ENCODE results near the gene WWOX.

Gene WWOX

DNA sequence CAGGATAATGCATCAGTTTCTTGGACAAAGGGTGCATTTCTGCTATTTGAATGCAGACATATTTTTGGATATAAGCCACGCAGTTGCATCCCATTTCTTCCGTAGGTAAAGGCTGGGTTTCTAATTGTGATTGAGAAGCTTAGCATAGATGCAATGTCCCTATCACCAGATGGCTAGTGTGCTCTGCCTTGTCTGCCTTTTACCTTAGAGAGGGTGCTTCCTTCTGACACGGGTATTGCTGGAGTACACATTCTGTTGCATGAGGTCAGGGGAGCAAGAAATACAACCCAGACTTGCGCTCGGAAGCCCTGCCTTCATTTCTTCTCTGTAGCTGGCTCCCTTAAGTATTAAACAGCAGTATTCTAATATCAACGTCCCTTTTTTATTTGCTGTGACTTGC, 337.4 kb downstream of the WWOX start:
- DNase-seq (ENCODE audit: low read depth in 2 of 2) = no peak

DNA sequence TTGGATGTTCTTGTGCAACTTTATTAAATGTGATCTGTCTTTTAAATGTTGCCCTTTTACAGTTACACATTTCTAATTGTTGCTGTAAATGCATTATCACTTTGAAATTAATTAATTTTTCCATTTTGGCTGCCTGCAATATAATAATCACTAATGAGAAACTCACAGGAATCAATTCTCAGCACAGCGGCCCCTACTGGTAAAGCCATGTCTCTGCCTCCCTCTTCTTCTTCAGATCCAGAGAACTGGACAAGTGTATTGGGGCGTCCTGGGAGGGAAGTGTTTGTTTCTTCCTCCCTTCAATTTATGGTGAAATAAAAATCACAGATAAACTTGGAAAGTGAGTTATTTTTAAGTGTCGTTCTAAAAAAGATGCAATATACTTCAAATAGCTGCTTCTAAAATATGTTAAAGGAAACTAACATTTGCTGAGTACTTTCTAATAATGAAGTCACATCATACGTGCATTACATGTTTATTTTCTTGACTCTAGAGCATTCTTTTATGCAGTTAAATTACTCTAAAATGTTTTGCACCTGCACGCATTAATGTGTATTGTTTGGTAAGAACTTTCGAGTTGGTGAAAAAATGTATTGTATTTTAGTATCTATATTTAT, 338.0 kb downstream of the WWOX start:
- DNase-seq (ENCODE audit: low read depth in 2 of 2) = peak in 1 of 2 donors; percentile 9

GRCh38 chr16:78438219-78438618, 338.8 kb downstream of the WWOX start:
- DNase-seq (ENCODE audit: low read depth in 2 of 2) = no peak

DNA sequence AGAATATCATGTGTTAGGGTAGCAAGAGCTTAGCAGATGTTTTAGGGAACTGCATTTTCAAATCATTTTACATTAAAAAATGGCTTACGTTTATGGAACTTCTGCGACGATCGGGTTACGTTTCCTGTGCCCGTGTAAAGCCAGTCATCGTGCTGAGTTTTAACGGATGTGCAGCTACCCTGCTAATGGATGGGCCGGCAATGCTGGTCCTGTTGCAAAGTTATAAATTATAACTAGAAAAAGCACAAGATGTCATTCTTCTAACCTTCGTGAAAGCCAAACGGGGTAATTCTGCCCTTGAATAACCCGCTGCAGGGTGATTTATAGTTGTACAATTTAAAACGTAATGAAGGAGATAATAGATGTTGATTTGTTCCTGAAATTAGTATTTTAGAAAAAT, 339.2 kb downstream of the WWOX start:
- DNase-seq (ENCODE audit: low read depth in 2 of 2) = no peak

GRCh38 chr16:78439646-78440045, 340.2 kb downstream of the WWOX start:
- no peak for DNase-seq (ENCODE audit: low read depth in 2 of 2)

GRCh38 chr16:78441298-78441697, 341.8 kb downstream of the WWOX start:
- no peak for DNase-seq (ENCODE audit: low read depth in 2 of 2)

- DNase-seq (ENCODE audit: low read depth in 2 of 2) = no peak
Measured at GRCh38 chr16:78443542-78444364, 344.3 kb downstream of the WWOX start.

DNA sequence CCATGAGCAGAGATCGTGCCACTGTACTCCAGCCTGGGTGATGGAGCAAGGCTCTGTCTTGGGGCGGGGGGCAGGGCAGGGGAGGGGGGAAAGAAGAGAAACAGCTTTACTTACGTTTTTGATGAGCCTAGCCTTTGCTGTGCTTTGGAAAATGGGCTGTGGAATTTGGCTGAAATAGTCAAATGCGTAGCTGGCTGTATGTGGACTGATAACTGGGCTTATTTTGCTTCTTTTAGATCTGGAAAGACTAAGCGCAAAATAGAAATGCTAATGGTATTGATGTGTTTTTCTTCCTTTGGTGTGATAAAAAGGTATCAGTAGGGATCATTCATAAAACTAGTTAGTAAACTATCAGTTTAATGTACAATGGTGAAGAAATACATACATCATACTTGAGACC, 346.4 kb downstream of the WWOX start:
- DNase-seq (ENCODE audit: low read depth in 2 of 2) = no peak

GRCh38 chr16:78446486-78446885, 347.0 kb downstream of the WWOX start:
- DNase-seq (ENCODE audit: low read depth in 2 of 2) = no peak

- DNase-seq (ENCODE audit: low read depth in 2 of 2) = no peak
Measured at GRCh38 chr16:78446992-78447563, 347.6 kb downstream of the WWOX start.

DNA sequence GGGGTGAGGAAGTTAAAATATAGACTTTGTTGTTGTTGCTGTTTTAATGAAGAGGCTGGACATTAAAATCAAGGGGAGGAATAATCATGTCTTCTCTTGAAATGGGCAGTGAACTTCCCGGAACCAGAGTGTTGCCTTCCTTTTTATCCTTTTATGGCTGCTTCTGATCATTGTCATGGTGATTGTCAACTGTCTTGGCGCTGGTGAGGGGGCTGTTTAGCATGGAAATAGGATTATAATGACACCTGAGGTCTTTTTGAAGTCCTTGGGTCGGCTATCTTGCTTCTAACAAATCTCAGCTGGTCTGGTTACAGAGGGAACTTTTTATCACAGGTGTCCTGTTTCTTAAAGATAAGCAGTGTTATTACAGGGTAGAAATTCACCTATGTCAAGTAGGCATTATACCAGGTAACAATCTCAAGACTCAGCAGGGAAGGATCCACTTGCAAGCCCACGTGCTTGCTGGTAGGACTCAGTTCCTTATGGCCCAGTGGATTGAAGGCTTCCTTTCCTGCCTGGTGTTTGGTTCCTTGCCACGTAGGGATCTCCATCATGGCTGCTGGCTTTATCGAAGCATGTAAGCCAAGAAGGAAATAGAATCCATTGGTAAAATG, 349.3 kb downstream of the WWOX start:
- DNase-seq (ENCODE audit: low read depth in 2 of 2) = no peak

- no peak for DNase-seq (ENCODE audit: low read depth in 2 of 2)
Measured at GRCh38 chr16:78450255-78450654, 350.8 kb downstream of the WWOX start.

DNA sequence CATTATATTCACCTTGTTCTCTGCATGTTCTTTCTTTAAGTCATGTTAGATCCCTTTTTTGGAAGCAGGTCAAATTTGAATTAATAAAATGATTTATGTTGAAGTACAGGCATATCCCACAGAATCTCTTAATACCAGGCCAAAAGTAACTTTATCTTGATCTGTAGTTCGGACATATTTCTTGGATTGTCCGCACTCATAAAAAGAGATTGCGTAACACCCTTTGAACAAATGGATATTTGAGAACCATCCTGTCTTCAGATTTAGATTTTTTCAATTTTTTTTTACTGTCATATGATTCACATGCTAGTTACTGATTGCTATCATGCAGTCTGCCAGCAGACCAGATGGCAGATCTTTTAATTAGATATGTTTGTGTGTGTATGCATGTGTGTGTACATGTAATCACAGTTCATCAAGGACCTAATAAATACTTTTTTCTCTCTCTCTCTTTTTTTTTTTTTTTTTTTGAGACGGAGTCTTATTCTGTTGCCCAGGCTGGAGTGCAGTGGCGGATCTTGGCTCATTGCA, 352.6 kb downstream of the WWOX start:
- DNase-seq (ENCODE audit: low read depth in 2 of 2) = no peak

GRCh38 chr16:78455861-78456260, 356.4 kb downstream of the WWOX start:
- no peak for DNase-seq (ENCODE audit: low read depth in 2 of 2)

- DNase-seq (ENCODE audit: low read depth in 2 of 2) = no peak
Measured at GRCh38 chr16:78458588-78458987, 359.1 kb downstream of the WWOX start.

DNA sequence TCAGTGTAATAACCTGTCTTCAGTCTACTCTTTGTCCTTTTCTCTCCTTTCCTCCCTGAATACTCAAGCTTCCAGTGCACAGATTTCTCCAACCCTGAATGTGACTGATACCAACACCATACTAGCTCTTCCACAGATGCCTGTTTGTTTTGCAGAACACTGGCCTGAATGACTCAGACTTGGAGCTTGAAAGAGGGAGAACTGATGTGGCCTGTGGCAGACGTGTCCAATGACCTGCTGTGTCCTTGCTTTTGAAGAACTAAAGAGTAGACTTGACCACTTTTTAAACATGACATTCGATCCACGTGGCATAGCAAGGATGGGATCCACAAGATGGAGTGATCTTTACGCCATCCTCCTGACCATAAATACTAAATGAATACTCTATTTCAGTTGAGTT, 361.0 kb downstream of the WWOX start:
- no peak for DNase-seq (ENCODE audit: low read depth in 2 of 2)

DNA sequence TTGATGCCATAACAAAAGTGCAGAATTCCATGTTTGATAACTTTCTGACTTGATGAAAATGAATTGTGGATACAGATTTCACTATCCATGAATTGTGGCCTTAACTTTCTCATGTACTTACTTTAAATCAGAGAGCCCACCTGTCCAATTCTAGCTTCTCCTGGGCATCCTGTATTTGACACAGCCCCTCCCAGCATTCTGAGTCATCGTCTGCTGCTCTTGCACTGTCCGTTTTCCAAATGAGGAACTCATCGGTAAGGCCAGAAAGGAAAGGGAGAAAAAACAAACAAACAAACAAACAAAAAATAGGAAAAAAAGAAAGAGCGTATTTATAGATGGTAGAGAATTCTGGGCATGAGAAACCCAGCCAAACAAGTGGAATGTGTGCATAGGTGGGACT, 361.6 kb downstream of the WWOX start:
- DNase-seq (ENCODE audit: low read depth in 2 of 2) = no peak

- DNase-seq (ENCODE audit: low read depth in 2 of 2) = no peak
Measured at GRCh38 chr16:78461496-78462287, 362.2 kb downstream of the WWOX start.

DNA sequence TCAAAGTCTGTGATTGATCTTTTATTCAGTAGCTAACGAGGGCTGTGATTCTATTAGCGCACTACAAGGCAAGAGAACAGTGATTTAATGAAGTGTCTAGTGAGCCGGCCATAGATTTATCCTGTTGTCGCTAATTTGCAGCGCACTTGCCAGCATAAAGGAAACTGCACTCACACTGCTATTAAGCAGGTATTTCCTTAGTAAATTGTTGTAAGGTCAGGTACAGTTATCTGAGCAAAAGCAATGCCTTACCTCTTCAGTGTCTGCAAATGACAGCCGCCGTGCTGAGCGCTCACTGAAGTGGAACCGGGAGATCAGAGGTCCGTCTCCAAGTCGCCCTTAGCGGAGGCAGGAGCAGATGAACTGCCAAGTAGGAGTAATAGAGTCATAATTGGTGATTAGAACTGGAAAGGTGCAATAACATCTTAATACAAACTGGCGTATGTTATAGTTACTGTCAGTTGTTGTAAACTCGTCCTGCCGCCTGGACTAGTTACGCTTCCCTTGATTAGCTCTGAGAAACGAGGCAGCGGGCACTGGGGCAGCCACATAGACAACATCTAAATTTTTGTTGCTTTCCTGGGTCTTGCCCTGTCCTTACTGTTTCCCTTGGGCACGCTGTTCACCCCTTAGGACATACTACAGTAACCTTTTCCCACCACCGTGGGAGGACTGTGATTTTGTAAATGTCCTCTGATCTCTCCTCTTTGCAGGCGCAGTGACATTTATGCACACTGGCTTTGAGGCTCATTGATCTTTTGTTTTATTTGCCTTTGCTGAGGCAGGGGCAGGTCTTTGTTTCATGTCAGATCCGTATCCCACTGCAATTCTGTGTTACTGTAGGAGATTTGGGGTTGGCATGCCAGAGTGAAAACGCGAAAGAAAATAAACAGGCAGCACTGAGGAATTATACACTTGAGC, 363.1 kb downstream of the WWOX start:
- no peak for DNase-seq (ENCODE audit: low read depth in 2 of 2)

GRCh38 chr16:78463591-78463990, 364.1 kb downstream of the WWOX start:
- DNase-seq (ENCODE audit: low read depth in 2 of 2) = no peak

GRCh38 chr16:78464833-78465232, 365.4 kb downstream of the WWOX start:
- DNase-seq (ENCODE audit: low read depth in 2 of 2) = no peak
